PC-3 (cell line): Measurements from ENCODE around the gene BCL3. TPM values are rescaled to one million over a fixed set of nuclear protein-coding genes. Genes with fewer than 3 reads are reported as not detected.

Experiments used
- ATAC-seq: fragments of 200-7000 bp; cut with Tn5 transposase; 2 replicates; pipeline ENCODE4 v1.9.1; 2020; ENCODE audit warnings: mild to moderate bottlenecking, moderate library complexity
- BruUV-seq: library from RNA; stranded (reverse); fragments of 400-500 nt; replicated peaks from 2 replicates; lab custom pipeline; 2021; lab: Mats Ljungman, UMichigan
- CTCF ChIA-PET: fragments of 300-600 bp; sonication (Branson Sonifier 250); formaldehyde crosslinking; loops from one replicate; lab custom pipeline; 2022; ENCODE audit warnings: antibody characterized with exemption; lab: Charles Lee
- POLR2A ChIA-PET: fragments of 300-600 bp; sonication (Branson Sonifier 250); formaldehyde crosslinking; loops from one replicate; lab custom pipeline; 2022; ENCODE audit warnings: antibody characterized with exemption; ENCODE audit not compliant: unreplicated experiment; lab: Charles Lee
- DNase-seq: peaks from one replicate; pipeline ENCODE4 v3.0.0-alpha.2; 2015
- H2AFZ ChIP-seq: fragments of 300-600 bp; sonication (generic); 2 replicates; pipeline ENCODE4 v1.6.0; 2016; ENCODE audit warnings: antibody characterized with exemption, low read length
- H3F3A ChIP-seq: fragments of 300-600 bp; sonication (generic); one replicate; pipeline ENCODE4 v1.6.0; 2017; ENCODE audit warnings: antibody characterized with exemption, low read length, control low read depth, mild to moderate bottlenecking; ENCODE audit not compliant: unreplicated experiment
- H3K27ac ChIP-seq: fragments of 300-600 bp; sonication (generic); 2 replicates; pipeline ENCODE4 v1.5.1; 2016; ENCODE audit warnings: mild to moderate bottlenecking, low read length
- H3K27me3 ChIP-seq: fragments of 300-600 bp; sonication (generic); 2 replicates; pipeline ENCODE4 v1.6.1; 2016; ENCODE audit warnings: low read length, mixed read lengths
- H3K36me3 ChIP-seq: fragments of 300-600 bp; sonication (generic); 2 replicates; pipeline ENCODE4 v1.6.1; 2016; ENCODE audit warnings: low read depth, mixed run types, low read length, mixed read lengths
- H3K4me1 ChIP-seq: fragments of 300-600 bp; sonication (generic); 2 replicates; pipeline ENCODE4 v1.5.1; 2016; ENCODE audit warnings: low read length; ENCODE audit not compliant: insufficient read depth
- H3K4me2 ChIP-seq: fragments of 300-600 bp; sonication (generic); 2 replicates; pipeline ENCODE4 v1.6.0; 2016; ENCODE audit warnings: low read length
- H3K4me3 ChIP-seq: fragments of 300-600 bp; sonication (generic); 2 replicates; pipeline ENCODE4 v1.5.1; 2016; ENCODE audit warnings: mild to moderate bottlenecking, low read length, mixed read lengths
- H3K79me2 ChIP-seq: fragments of 300-600 bp; sonication (generic); 2 replicates; pipeline ENCODE4 v1.6.1; 2017; ENCODE audit warnings: low read length, mixed read lengths
- H3K9ac ChIP-seq: fragments of 300-600 bp; sonication (generic); 2 replicates; pipeline ENCODE4 v1.6.0; 2016; ENCODE audit warnings: mild to moderate bottlenecking, low read length
- H3K9me2 ChIP-seq: fragments of 300-600 bp; sonication (generic); replicated peaks from 2 replicates; pipeline ENCODE4 v1.6.1; 2016; ENCODE audit warnings: mixed run types, low read length, mixed read lengths
- H3K9me3 ChIP-seq: fragments of 300-600 bp; sonication (generic); 2 replicates; pipeline ENCODE4 v1.6.1; 2016; ENCODE audit warnings: low read length, mixed read lengths
- H4K20me1 ChIP-seq: fragments of 300-600 bp; sonication (generic); 2 replicates; pipeline ENCODE4 v1.6.1; 2016; ENCODE audit warnings: low read length, mixed read lengths
- CTCF ChIP-seq: fragments of 300-600 bp; sonication (generic); conservative IDR thresholded peaks from 2 replicates; pipeline ENCODE4 v1.5.1; 2017; ENCODE audit warnings: antibody characterized with exemption, low read depth, mild to moderate bottlenecking, low read length
- EZH2 ChIP-seq: fragments of 300-600 bp; sonication (generic); IDR thresholded peaks from one replicate; pipeline ENCODE4 v1.6.1; 2017; ENCODE audit warnings: antibody characterized with exemption, mild to moderate bottlenecking, low read length; ENCODE audit not compliant: unreplicated experiment
- EZH2phosphoT487 ChIP-seq: fragments of 300-600 bp; sonication (generic); IDR thresholded peaks from 2 replicates; pipeline ENCODE4 v1.6.1; 2018; ENCODE audit warnings: mild to moderate bottlenecking, antibody characterized with exemption, low read length, borderline replicate concordance
- intact Hi-C: fragments of 100-400 bp; cut with micrococcal nuclease; formaldehyde crosslinking; loops from 2 replicates; pipeline ENCODE4 v1.9.0; 2023
- total RNA-seq: library from RNA; depleted of rRNA; stranded (reverse); fragments of >200 nt; gene quantifications from 2 replicates; pipeline ENCODE4 v1.2.3, GENCODE V29; 2014

BCL3 gene
- total RNA-seq, 1 experiment from 2014 or later: 25.5 TPM

GRCh38 chr19:44807162-44807561 lies 58.7 kb downstream of the BCL3 start:
- Histone ChIP-seq H2AFZ (no peak overlapping the region), H3K4me1 (peaks cover 28% of the 10 kb centered on the region), H3K9me3 (no peaks in the 10 kb centered on the region), H3K27ac (no peak overlapping the region), H3K4me2 (no peak overlapping the region), H3K9me2 (no peaks in the 10 kb centered on the region), H3K79me2 (no peaks in the 10 kb centered on the region), H3K9ac (no peak overlapping the region), H3K4me3 (no peak overlapping the region), H3K27me3 (no peaks in the 10 kb centered on the region), H4K20me1 (no peaks in the 10 kb centered on the region), H3F3A (no peaks in the 10 kb centered on the region), H3K36me3 (no peaks in the 10 kb centered on the region)
- DNase-seq (peak; percentile 80), ATAC-seq (peak; percentile 71)
- intact Hi-C loops: loop anchor here (5.0 kb wide), 1 partner anchor 35 kb away; no protein-coding TSS in a partner anchor
- TF ChIP-seq CTCF (no peak), EZH2phosphoT487 (no peak)
- POLR2A ChIA-PET: interaction anchor here (0.6 kb wide), 1 partner anchor 37 kb away, joined by 3 read pairs; no protein-coding TSS in a partner anchor
- no TSS peak for BruUV-seq
- CTCF ChIA-PET: interaction anchor here (0.6 to 1.1 kb wide), 6 partner anchors 14 to 242 kb away, joined by 3 to 4 read pairs (median 3); no protein-coding TSS in a partner anchor

DNA sequence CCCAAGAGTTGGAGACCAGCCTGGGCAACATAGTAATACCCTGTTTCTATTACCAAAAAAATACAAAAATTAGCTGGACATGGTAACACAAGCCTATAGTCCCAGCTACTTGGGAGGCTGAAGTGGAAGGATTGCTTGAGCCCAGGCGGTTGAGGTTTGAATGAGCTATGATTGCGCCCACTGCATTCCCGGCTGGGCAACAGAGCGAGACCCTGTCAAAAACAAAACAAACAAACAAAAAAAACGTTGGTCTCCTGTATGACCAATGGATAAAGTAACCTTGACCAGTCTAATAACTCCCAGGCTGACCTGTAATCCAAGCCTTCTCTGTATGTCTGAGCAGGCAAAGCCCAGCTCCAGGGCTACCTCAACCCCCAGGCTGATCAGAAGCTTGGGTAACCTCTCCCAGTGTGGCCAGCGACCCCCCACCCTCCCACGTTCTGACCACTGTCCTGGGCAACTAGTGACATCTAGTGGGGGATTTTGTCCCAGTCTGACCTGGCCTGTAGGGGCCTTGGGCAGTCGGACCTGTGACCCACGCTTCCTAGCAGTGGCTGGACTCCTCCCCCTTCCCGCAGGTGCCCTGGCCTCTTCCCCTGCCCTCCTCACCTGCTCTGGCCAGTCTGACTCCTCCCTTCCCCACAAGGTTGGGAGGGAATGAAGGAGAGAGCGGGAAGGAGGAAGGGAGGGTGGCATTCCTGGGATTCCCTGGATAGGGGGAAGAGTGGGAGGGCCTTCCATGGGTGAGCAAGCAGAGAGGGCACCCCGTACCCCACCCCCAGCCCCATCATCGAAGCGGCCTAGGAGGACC lies 59.3 kb downstream of the BCL3 start:
- Histone ChIP-seq H4K20me1 (no peaks in the 10 kb centered on the region), H3F3A (no peaks in the 10 kb centered on the region), H3K27ac (no peak overlapping the region), H3K9me2 (no peaks in the 10 kb centered on the region), H3K36me3 (no peaks in the 10 kb centered on the region), H3K4me1 (peaks cover 28% of the 10 kb centered on the region), H3K27me3 (no peaks in the 10 kb centered on the region), H2AFZ (no peak overlapping the region), H3K9ac (no peak overlapping the region), H3K4me3 (peak overlapping the region; percentile 78; the same call in 1 of the 2 replicates), H3K79me2 (no peaks in the 10 kb centered on the region), H3K4me2 (peak overlapping the region; percentile 81), H3K9me3 (no peaks in the 10 kb centered on the region)
- no TSS peak for BruUV-seq
- ChIA-PET CTCF (interaction anchor here (0.6 to 1.5 kb wide), 5 partner anchors 24 to 243 kb away, joined by 3 to 4 read pairs (median 3); partner anchors contain the start of gene NECTIN2), POLR2A (no interaction called here)
- intact Hi-C loops: loop anchor here (1.0 to 5.0 kb wide), 2 partner anchors 24 to 36 kb away; no protein-coding TSS in a partner anchor
- TF ChIP-seq EZH2: no peak
- TF ChIP-seq CTCF: peak; percentile 67
- peak; percentile 58 for ATAC-seq
- peak; percentile 60 for DNase-seq
